Kidney tubule cell (primary cell): ENCODE measurements around the gene GIT1.

ENCODE experiments used
- DNase-seq: peaks from one replicate; pipeline ENCODE4 v3.0.0-alpha.2; 2018; ENCODE audit warnings: low spot score

The GIT1 gene

DNA sequence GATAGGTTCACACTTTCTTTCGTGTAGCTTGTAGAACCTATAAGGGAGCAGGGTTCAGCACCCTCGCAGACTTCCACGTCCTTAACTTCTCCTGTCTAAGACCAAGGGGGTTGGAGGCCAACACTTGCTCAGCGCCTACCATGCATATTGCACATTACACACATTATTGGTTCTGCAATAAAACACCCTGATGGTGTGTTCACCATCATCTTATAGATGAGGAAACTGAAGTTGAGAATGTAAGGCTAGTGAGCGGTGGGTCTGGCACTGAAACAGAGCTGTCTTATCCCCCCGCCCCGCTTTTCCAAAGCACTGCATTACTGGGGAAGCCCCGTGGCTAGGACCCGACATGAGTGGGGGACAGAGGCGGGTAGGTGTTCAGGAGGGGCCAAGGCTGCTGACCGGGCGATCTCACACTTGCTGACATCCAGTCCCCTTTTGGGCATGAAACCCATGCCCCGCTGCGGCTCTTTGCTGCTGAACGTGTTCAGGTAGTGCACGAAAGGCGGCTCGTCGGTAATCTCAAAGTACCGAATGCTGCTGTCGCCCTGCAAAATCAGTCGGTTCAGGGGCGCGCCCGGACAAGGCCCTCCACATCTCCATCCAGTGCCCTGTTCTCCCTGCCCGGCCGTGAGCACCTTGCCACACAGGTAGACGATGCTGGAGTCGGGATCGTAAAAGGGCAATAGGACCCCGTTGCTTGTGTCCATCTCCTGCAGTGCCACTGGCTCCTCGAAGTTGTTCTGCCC is 27.0 kb upstream of the GIT1 start:
- DNase-seq: no peak

DNA sequence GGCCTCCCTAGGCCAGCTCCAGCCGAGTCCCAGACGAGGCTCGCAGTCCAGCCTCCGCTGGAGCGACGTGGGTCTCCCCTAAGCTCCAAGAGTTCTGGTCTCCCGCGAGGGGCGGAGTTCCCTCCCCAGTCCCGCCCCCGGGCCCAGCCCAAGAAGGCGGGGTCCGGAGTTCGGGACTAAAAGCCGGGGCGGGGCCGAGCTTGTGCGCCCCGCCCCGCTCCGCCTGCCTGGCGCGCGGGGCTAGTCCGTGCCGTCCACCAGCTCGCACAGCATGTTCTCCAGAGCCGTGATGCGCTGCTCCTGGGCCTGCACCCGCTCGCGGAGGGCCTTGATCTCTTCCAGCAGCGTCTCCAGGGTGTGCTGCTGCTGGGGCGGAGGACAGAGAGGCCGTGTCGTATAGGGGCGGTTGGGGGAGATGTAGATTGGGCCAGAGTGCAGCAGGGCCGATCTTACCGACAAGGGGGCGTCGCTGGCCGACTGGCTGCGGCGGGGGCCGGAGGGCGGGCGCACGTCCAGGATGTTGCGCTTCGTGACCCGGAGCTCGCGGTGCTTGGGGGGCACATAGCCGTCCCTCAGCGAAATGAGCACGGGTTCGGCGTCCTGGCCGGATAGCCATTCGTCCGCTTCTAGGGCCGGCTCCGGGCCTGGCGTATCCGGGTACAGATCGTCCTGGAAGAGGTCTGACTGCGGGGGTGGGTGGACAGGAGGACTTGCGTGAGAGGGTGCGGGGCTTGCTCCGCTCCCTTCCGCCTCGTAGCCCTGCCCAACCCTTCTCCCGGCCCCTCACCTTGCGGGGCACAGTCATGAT is 26.2 kb upstream of the GIT1 start:
- DNase-seq: peak; percentile 80

DNA sequence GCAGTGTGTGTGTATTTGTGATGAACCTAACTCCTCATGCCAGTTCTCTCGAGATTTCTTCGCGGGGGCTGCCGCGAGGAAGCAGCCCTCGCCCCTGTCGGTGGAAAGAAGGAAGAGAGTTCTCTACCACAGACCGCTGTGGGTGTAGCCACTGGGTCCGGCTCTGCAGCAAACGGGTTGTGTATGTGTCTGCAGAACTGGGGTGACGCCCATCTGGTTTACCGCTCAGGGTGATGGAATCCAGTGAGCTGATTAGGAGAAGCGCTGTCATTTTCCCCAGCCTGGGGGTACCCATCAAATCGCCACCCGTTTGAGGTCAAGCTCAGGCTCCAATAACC is 25.6 kb upstream of the GIT1 start:
- no peak for DNase-seq

DNA sequence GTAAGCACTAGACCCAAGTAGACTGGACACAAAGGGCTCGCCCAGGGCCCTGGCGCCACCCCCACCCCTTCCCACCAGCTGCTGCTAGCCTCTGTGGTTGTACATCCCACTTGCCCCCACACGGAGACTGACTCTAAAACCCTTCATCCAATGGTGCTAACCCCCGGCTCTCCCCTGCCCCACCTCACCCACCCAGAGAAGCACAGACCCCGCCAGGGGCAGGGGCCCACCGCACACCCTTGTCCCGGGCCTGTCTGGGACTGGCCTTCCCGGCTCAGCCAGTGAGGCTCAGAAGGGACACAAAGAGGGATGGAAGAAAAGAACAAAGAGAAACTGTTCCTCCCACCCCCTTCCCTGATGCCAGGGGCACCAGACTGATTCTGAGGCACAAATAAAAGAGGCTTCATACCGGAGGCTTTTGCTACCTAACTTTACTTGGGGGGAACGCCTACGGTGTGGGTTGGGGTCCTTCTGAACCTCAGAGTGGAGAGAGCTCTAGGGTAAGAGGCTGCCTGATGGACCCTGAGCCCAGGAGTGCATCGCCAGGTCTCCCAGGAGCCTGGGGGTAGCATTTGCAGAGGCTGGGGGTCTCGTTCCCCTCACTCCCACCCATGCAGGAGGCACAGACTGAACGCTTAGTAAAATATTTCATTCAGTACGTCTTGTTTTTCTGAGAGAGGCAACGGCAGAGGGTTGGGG is 25.1 kb upstream of the GIT1 start:
- no peak for DNase-seq

DNA sequence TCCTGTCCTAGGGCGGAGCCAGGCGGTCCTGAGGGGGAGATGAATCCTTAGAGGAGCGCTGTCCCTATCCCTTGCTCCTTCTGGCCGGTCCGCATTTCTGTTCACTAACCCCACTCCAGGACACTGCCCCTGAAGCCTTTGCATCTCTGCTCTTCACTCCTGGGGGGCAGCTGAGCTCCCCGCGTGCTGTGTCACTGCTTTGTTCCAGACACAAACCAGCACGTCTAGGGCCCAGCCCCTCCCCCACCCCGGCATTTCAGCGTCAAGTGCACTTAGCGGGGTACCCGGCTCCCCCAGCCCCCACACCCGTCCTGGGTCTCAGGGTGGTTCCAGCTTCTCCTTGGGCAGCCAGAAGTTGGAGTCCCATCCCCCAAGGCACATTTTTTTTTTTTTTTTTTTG is 24.4 kb upstream of the GIT1 start:
- no peak for DNase-seq

DNA sequence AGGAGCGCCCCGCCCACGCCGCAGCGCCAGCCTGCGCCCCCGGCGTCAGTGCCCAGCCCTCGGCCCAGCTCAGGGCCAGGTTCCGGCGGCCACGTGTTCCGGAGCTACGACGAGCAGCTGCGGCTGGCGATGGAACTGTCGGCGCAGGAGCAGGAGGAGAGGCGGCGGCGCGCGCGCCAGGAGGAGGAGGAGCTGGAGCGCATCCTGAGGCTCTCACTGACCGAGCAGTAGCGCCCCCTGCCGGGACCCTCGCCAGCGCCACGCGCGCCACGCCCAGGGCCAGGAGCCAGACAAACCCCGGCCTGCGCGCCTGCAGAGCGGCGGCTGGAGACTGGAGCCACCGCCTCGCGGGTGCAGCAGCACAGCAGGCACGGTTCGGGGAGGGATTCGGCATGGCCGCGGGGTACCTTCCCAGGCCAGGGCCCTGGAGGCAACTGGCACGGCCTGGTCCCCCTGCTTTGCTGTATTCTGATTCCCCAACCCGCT is 23.9 kb upstream of the GIT1 start:
- DNase-seq: peak; percentile 89

DNA sequence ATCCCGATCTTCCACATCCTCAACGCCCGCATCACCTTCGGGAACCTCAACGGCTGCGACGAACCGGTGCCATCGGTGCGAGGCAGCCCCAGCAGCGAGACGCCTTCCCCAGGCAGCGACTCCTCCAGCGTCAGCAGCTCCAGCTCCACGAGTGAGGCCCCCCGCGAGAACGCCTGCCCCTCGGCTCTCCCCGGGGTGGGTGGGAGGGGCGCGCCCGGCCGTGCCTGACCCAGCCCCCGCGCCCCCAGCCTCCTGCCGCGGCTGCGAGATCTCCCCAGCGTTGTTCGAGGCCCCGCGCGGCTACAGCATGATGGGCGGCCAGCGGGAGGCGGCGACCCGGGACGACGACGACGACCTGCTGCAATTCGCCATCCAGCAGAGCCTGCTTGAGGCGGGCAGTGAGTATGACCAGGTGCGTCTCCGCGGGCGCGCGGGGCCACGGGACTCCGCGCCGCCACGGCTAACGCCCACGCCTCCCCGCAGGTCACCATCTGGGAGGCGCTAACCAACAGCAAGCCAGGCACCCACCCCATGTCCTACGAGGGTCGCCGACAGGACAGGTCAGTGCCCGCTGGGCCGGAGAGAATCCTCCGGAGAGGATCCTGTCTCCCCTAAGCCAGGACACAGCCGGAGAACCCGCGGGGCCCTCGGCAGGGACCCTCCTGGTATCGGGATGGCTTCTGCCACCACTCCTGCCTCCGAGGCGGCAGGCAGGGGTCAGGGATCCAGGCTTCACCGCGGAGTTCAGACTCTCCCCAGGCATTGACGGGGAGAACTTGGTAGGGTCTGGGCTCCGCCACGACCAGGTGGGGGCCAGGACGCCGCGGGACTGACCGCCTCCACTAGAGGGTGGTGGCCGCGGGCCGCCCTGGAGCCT is 23.2 kb upstream of the GIT1 start:
- DNase-seq: no peak

DNA sequence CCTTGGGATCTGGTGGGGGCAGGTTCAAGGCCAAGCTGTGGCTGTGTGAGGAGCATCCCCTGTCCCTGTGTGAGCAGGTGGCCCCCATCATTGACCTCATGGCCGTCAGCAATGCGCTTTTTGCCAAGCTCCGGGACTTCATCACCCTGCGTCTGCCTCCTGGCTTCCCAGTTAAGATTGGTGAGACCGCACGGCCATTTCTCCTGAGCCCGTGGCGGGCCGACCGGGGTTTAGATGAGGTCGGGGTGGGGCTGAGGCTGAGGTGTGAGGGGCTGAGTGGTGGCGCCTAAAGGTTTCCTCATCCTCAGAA is 22.6 kb upstream of the GIT1 start:
- no peak for DNase-seq

DNA sequence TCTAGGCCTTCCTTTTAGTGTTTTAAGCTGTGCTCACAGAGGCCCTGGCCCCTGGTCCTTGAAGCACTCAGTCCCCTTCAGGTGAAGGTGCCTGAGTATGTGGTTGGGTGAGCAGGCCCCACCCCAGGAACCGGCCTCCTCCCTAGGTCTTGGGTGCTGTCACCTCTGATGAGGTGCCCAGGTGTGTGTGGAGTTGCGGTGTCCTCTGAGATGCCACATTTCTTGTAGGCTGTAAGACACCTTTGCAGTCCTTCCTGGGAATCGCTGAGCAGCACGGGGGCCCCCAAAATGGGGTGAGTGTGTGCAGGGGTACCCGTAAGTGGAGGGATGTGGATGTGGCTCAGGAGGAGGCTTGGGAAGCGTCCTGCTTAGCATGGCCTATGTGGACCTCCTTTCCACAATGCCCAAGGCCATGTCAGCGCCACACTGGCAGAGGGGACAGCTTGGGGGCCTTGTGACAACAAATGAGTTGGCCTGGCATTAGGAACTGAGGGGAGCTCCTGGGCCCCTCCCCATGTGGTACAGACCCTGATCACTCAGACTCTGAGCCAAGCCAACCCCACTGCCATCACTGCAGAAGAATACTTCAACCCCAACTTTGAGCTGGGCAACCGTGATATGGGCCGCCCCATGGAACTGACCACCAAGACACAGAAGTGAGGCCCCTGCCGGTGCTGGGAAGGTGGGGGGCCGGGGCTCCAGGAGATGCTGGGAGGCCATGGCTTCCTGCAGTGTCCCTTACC is 22.1 kb upstream of the GIT1 start:
- no peak for DNase-seq

DNA sequence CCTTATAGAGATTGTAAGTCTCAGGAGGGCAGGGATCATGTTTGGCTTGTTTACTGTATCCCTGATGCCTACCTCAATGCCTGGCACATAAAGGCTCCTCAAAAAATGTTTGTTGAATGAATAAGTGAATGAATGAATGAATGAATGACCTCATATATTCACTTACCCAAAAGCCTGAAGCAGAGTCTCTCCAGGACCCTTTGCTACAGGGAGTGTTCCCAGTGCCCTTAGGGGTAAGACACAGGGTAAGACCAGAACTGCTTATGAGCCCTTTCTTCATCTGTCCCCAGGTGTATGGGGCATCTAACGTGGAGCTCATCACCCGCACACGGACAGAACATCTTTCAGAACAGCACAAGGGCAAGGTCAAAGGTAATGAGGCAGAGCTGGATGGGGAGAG is 20.9 kb upstream of the GIT1 start:
- DNase-seq: no peak

DNA sequence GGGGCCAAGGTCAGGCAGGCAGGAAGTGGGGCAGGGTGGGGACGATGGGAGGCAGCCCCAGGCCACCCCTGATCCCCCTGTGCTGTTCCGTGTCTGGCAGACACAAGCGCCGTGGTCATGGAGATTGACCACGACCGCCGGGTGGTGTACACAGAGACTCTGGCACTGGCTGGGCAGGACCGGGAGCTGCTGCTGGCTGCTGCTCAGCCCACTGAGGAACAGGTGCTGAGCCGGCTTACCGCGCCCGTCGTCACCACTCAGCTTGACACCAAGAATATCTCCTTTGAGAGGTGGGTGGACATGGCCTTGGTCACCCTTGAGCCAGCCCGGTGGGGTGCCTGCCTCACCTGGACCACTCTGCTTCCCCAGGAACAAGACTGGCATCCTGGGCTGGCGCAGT is 19.5 kb upstream of the GIT1 start:
- no peak for DNase-seq

DNA sequence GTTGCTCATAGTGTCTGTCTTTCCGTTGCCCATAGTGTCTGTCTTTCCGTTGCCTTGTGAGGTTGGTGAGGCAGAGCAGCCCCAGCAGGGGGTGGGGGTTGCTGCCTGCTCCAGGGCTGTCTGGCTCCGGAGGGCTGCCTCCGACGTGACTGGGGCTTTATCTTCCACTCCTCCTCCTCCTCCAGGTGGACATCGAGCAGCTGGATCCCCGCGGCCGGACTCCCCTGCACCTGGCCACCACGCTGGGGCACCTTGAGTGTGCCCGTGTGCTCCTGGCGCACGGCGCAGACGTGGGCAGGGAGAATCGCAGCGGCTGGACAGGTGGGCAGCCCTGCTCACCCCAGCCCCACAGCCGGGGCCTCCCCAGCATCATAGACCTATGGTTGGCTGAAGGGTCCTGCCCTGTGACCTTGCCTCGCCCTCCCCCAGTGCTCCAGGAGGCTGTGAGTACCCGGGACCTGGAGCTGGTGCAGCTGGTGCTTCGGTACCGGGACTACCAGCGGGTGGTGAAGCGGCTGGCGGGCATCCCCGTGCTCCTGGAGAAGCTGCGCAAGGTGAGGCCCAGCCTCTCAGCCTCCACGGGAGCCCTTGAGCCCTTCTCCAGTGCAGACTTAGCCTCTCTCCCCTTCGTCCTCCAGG is 18.2 kb upstream of the GIT1 start:
- DNase-seq: no peak

DNA sequence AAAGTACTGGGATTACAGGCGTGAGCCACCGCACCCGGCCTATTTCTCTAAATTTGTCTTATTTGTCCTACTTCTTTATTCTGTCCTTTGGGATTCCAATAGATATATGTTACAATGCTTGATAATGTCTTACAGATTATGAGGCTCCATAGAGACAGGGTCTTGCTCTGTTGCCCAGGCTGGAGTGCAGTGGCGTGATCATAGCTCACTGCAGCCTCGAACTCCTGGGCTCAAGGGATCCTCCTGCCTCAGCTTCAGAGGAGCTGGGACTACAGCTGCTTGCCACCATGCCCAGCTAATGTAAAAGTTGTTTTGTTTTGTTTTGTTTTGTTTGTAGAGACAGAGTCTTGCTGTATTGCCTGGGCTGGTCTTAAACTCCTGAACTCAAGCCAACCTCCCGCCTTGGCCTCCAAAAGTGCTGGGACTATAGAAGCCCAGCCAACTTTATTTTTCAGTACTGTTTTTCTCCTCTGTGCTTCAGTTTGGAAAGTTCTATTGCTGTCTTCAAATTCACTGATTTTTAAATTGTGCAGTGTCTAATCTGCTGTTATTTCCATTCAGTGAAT is 13.7 kb upstream of the GIT1 start:
- DNase-seq: no peak

DNA sequence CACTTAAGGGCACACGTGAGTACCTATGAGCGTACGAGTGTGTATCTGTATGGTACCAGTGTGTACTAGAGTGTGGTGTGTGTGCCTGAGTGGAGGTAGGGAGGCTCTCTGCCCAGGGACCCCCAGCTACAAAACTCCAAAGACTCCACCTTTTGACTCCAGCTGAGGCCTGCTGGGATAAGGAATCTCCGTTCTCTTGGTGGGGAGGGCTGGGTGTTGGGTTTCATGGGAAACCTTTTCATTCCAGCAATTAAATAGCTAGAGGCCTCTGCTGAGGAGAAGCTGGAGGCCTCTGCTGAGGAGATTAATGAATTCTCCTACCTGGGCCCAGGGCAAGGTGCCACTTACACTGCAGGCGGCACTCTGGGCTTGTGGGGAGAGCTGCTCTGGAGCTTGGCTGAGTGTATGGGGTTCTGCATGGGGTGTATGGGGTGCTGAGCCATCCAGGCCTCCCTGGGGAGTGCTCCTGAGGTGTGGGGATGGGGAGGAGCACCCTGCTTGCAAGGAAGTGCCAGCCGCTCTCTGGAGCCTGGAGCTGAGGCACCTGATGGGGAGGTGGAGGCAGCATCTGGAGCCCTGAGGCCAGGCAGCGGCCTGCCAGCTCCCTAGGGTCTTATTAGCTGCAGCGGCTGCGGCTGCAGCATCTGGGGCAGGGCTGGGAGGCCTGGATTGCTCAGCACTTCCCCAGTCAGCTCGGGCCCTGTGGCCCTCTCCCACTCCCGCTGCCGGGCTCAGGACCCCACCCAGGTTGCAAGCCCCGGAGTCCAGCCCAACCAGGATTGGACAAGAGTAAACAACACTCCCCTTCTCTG is 8.1 kb upstream of the GIT1 start:
- no peak for DNase-seq

DNA sequence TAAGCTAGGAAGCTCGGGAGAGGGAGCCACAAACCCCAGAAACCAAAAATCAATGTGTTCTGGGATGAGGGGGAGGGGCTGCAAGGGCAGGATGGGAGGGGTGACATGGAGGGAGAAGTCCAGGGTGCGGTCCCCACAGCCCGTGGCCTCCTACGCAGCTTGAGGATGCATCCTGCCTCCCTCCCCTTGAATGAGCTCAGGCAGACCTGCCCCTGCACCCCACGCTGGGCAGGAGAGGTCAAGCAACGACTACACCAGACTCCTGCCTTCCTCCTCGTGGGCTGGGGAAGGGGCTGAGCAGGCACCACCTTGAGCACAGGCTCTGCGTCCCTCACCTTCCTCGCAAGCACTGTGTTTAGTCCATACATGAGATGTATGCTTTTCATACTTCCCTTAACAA is 7.4 kb upstream of the GIT1 start:
- DNase-seq: no peak

DNA sequence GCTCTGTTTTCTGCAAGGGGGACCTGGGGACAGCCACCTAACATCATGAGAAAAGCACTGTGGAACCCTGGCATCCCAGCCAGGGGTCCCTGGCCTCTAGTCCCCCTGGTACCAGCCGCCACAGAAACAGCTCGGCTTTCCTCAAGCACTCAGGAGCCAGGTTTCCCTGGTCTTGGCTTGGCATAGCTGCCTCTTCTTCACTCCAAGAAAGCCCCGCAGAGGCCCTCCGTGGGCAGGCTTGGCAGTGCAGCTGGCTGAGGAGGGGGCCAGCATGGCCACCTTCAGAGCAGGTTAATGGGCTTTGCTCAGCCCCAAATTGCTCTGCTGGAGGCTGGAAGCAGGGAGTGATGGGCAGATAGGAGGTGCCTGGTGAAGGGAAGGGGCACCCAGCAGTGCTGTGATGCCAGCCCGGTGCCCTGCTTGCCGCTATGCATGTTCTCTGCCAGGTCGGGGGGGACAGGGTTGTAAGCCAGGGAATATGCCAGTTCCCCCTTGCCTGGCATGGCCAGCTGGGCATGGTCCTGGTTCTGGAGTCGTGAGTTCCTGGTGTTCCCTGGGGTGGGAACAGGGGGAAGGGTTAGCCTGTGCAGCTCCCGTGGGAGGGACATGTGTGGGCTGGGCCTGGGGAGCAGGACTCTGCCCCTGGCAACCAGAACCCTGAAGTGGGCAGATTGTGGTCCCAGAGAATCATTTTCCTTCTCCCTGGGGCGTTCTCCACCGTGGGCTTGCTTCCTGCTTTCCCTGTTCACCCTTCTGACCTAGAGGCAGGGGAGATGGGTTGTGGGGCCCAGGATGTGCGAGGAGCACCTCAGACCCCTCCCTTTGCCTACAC is 6.7 kb upstream of the GIT1 start:
- no peak for DNase-seq

DNA sequence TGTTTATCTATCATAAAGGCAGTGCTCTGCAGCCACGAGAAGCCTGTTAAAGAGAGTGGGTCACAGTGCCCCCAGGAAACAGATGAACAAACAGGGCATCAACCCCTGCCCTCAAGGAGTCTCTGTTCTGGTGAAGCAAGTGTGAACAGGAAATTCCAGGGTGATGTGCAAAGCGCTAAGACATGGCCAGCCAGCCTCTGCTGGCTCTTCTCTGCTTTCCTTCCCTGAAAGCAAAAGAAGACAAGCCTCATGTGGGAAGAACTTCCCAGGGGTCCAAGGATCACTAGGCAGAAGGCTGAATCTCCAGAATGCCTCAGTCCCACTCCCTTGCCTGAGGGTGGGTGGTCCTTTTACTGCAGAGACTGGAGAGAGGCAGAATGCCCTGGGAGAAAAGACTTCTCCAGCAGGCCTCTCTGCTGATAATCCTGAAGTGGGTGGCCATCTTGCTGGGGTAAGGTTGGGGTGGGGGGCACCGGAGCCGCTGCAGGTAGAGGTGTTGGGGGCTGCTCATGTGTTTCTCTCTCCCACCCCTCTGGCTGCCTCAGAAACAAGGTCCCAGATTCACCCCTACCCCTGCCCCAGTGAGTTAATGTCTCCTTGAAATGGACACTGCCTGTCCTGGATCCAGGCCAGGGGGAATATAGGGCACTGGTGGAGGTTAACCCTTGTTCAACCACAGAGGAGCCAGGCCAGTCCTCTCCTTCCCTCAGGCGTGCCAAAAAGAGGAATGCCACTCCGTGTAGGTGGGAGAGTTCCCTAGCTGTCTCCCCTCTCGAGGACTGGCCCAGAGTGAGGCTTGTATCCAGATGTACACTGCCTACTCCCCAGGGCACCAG is 5.9 kb upstream of the GIT1 start:
- DNase-seq: peak; percentile 49

DNA sequence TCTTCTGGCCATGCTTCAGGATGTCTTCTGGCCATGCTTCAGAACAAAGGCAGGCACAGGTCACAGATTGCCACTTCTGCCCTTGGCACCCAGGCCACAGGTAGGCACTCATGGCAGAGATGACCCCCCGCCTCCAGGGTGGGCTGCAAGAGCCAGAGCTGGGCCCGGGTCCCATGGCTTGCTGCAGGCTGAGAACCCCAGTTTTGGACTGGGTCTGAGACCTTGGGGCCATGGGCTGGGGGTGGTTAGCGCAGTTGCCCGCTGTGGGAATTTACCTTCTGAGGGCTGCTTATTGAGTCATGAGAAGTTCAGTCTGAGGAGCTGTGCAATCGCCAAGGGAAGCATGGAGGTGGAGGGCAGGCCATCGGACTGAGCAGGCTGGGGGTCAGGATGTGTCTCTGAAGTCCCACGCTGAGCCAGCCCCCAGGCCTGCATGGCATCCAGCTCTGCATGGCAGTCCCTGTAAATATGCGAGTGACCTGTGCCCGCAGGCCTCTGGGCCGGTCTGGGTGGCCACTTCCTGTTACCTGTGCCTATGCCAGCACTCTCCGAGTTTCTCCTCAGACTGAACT is 5.2 kb upstream of the GIT1 start:
- no peak for DNase-seq
